Measurements from ENCODE around the gene FLACC1.
A peak's percentile ranks its signal among the peaks of the same experiment; 100 is the strongest.

DNA sequence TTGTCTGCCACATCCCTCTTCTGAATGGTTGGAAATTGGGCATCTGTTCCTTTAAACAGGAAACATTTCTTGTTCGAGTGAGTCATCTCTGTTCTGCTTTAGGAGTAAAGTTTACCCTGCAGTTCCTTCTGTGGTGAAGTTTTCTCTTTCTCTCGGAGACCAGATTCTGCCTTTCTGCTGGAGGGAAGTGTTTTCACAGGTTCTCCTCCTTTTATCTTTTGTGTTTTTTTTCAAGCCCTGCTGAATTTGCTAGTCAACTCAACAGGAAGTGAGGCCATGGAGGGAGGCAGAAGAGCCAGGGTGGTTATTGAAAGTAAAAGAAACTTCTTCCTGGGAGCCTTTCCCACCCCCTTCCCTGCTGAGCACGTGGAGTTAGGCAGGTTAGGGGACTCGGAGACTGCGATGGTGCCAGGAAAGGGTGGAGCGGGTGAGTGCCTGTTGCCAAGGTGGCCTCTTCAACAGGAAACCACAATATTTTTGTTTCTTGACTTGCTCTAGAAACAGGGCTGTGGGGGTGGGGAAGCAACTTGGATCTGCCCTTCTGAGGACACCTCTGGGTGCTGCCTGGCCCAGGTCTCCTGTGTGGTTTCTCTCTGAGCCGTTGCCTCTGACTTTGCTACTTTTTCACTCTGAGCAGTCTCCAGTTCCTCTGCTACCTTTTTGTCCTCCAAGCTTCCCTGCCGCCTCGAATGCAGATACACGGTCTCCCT is 99.0 kb downstream of the FLACC1 start:
- no peak for TF ChIP-seq CTCF (IDR thresholded peaks at IDR 0.05; ENCODE audit: low read depth, low read length, missing input control)
- TF ChIP-seq GABPA (IDR thresholded peaks at IDR 0.05 in 1 of 2, conservative IDR thresholded peaks at IDR 0.05 in 1 of 2): peak in 1 of 2 donors; percentile 18
- TF ChIP-seq SP1 (IDR thresholded peaks at IDR 0.05): no peak
